HEK293 (cell line): Measurements from ENCODE around the gene NEO1.

Source experiments
- CTCF ChIA-PET: fragments of 350-600 bp; formaldehyde crosslinking; extraction: SDS; loops from one replicate; lab custom pipeline; 2021; ENCODE audit warnings: antibody characterized with exemption; lab: Yijun Ruan, JAX
- POLR2A ChIA-PET: fragments of 300-600 bp; formaldehyde crosslinking; extraction: SDS; loops from one replicate; lab custom pipeline; 2020; ENCODE audit warnings: antibody characterized with exemption, inconsistent platforms; lab: Yijun Ruan, JAX
- H3K27ac ChIP-seq: fragments of 200-500 bp; sonication (Bioruptor generic); 2 replicates; pipeline ENCODE4 v1.5.1; 2014; ENCODE audit warnings: low read depth, low read length, control low read depth, inconsistent platforms; ENCODE audit errors: extremely low read depth
- H3K36me3 ChIP-seq, 2 experiments: fragments of 200-500 bp in 1 of 2; sonication (Bioruptor generic) in 1 of 2; 1 replicate in 1 of 2; 2 replicates in 1 of 2; pipeline ENCODE4 v1.5.1; 2014 to 2017; ENCODE audit warnings: inconsistent platforms in 2 of 2, low read length in 2 of 2; ENCODE audit not compliant: control insufficient read depth in 2 of 2, insufficient read depth in 1 of 2
- H3K4me1 ChIP-seq: fragments of 200-500 bp; sonication (Bioruptor generic); 2 replicates; pipeline ENCODE4 v1.5.1; 2014; ENCODE audit warnings: mild to moderate bottlenecking, low read length, inconsistent platforms; ENCODE audit not compliant: control insufficient read depth, insufficient read depth
- H3K4me3 ChIP-seq: 2 replicates; pipeline ENCODE4 v1.5.1; 2011; ENCODE audit warnings: low read depth, mild to moderate bottlenecking, control low read depth, low read length, moderate library complexity
- H3K9me3 ChIP-seq: fragments of 200-500 bp; sonication (Bioruptor generic); 2 replicates; pipeline ENCODE4 v1.5.1; 2014; ENCODE audit warnings: low read depth, low read length, inconsistent platforms; ENCODE audit not compliant: control insufficient read depth, insufficient read depth
- IKZF3 ChIP-seq: fragments of 450-650 bp; IDR thresholded peaks from 2 replicates; pipeline ENCODE4 v1.5.0; 2018; ENCODE audit warnings: missing biosample characterization, mild to moderate bottlenecking, missing genetic modification characterization, moderate library complexity
- INSM2 ChIP-seq: fragments of 450-650 bp; formaldehyde crosslinking; IDR thresholded peaks from 2 replicates; pipeline ENCODE4 v1.5.1; 2016; ENCODE audit warnings: missing biosample characterization, missing genetic modification characterization
- SCRT2 ChIP-seq: fragments of 450-650 bp; formaldehyde crosslinking; IDR thresholded peaks from 2 replicates; pipeline ENCODE4 v1.5.1; 2016; ENCODE audit warnings: missing biosample characterization, missing genetic modification characterization
- TCF7L2 ChIP-seq: IDR thresholded peaks from 2 replicates; pipeline ENCODE4 v1.6.1; 2011; ENCODE audit warnings: low read depth, mild to moderate bottlenecking, inconsistent platforms, low read length, moderate library complexity, borderline replicate concordance
- YY2 ChIP-seq: fragments of 450-650 bp; formaldehyde crosslinking; IDR thresholded peaks from 2 replicates; pipeline ENCODE4 v1.5.1; 2016; ENCODE audit warnings: missing biosample characterization, missing genetic modification characterization
- ZBTB8A ChIP-seq: fragments of 450-650 bp; formaldehyde crosslinking; IDR thresholded peaks from 2 replicates; pipeline ENCODE4 v1.5.1; 2016; ENCODE audit warnings: missing biosample characterization, missing genetic modification characterization
- ZFP37 ChIP-seq: fragments of 450-650 bp; formaldehyde crosslinking; IDR thresholded peaks from 2 replicates; pipeline ENCODE4 v1.5.1; 2016; ENCODE audit warnings: missing biosample characterization, missing genetic modification characterization
- ZNF121 ChIP-seq: fragments of 450-650 bp; formaldehyde crosslinking; IDR thresholded peaks from 2 replicates; pipeline ENCODE4 v1.5.1; 2016; ENCODE audit warnings: missing biosample characterization, missing genetic modification characterization
- ZNF148 ChIP-seq: fragments of 450-650 bp; formaldehyde crosslinking; IDR thresholded peaks from 2 replicates; pipeline ENCODE4 v1.5.0; 2017; ENCODE audit warnings: missing biosample characterization, missing genetic modification characterization, borderline replicate concordance
- ZNF426 ChIP-seq: fragments of 450-650 bp; formaldehyde crosslinking; IDR thresholded peaks from 2 replicates; pipeline ENCODE4 v1.5.1; 2017; ENCODE audit warnings: missing biosample characterization, missing genetic modification characterization, mild to moderate bottlenecking, inconsistent platforms, moderate library complexity
- ZNF510 ChIP-seq: fragments of 450-650 bp; formaldehyde crosslinking; IDR thresholded peaks from 2 replicates; pipeline ENCODE4 v1.5.1; 2018; ENCODE audit warnings: mild to moderate bottlenecking, missing genetic modification characterization, missing biosample characterization; ENCODE audit not compliant: insufficient replicate concordance
- ZNF560 ChIP-seq: fragments of 450-650 bp; formaldehyde crosslinking; IDR thresholded peaks from 2 replicates; pipeline ENCODE4 v1.5.1; 2017; ENCODE audit warnings: missing biosample characterization, missing genetic modification characterization, borderline replicate concordance
- ZNF596 ChIP-seq: fragments of 450-650 bp; IDR thresholded peaks from 2 replicates; pipeline ENCODE4 v1.5.0; 2018; ENCODE audit warnings: missing biosample characterization, mild to moderate bottlenecking, missing genetic modification characterization, moderate library complexity
- ZNF664 ChIP-seq: fragments of 450-650 bp; formaldehyde crosslinking; IDR thresholded peaks from 2 replicates; pipeline ENCODE4 v1.5.1; 2016; ENCODE audit warnings: missing biosample characterization, missing genetic modification characterization
- ZNF677 ChIP-seq: fragments of 450-650 bp; IDR thresholded peaks from 2 replicates; pipeline ENCODE4 v1.5.0; 2018; ENCODE audit warnings: missing biosample characterization, mild to moderate bottlenecking, missing genetic modification characterization, moderate library complexity
- ZNF692 ChIP-seq: fragments of 450-650 bp; formaldehyde crosslinking; IDR thresholded peaks from 2 replicates; pipeline ENCODE4 v1.5.1; 2016; ENCODE audit warnings: missing biosample characterization, missing genetic modification characterization
- ZNF76 ChIP-seq: fragments of 450-650 bp; formaldehyde crosslinking; IDR thresholded peaks from 2 replicates; pipeline ENCODE4; 2016; ENCODE audit warnings: low read depth, missing biosample characterization, missing genetic modification characterization, borderline replicate concordance
- TF ChIP-seq, protein P1 (sequence below): fragments of 450-650 bp; formaldehyde crosslinking; IDR thresholded peaks from 2 replicates; pipeline ENCODE4 v1.5.1; 2016; ENCODE audit warnings: missing biosample characterization, missing genetic modification characterization
- TF ChIP-seq, protein P2 (sequence below): fragments of 450-650 bp; formaldehyde crosslinking; IDR thresholded peaks from 2 replicates; pipeline ENCODE4 v1.5.1; 2016; ENCODE audit warnings: missing biosample characterization, missing genetic modification characterization, borderline replicate concordance
- TF ChIP-seq, protein P3 (sequence below): fragments of 450-650 bp; formaldehyde crosslinking; IDR thresholded peaks from 2 replicates; pipeline ENCODE4 v1.5.1; 2016; ENCODE audit warnings: missing biosample characterization, missing genetic modification characterization

The NEO1 gene

DNA sequence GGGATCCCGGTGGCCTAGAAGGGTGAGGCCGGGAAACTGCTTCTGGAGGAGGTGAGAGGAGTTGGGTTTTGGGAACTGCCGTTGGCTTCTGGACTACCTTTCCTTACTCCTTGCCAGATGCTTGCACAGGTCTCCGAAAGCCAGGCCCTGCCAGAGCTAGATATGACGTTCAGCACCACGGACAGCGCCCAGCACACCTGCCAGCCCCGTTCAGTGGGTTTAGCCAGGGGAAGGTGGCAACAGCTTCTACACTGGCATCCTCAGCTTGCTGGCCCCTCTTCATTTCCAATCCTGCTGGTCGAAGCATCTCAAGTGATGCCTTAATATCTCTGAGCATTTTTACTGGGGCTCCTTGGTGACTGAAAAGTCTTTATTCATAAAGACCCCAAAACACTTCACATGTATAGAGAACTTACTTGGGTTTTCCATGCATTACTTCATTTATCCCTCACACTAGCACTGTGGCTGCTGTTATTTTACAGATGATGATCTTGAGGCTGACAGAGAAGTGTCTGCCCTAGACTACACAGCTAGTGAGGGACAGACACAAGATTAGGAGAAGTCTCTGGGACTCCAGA, 294.6 kb downstream of the NEO1 start (continued):
- TF ChIP-seq, protein P1, sequence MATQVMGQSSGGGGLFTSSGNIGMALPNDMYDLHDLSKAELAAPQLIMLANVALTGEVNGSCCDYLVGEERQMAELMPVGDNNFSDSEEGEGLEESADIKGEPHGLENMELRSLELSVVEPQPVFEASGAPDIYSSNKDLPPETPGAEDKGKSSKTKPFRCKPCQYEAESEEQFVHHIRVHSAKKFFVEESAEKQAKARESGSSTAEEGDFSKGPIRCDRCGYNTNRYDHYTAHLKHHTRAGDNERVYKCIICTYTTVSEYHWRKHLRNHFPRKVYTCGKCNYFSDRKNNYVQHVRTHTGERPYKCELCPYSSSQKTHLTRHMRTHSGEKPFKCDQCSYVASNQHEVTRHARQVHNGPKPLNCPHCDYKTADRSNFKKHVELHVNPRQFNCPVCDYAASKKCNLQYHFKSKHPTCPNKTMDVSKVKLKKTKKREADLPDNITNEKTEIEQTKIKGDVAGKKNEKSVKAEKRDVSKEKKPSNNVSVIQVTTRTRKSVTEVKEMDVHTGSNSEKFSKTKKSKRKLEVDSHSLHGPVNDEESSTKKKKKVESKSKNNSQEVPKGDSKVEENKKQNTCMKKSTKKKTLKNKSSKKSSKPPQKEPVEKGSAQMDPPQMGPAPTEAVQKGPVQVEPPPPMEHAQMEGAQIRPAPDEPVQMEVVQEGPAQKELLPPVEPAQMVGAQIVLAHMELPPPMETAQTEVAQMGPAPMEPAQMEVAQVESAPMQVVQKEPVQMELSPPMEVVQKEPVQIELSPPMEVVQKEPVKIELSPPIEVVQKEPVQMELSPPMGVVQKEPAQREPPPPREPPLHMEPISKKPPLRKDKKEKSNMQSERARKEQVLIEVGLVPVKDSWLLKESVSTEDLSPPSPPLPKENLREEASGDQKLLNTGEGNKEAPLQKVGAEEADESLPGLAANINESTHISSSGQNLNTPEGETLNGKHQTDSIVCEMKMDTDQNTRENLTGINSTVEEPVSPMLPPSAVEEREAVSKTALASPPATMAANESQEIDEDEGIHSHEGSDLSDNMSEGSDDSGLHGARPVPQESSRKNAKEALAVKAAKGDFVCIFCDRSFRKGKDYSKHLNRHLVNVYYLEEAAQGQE (tag by site-specific recombination): peak; percentile 99
- TF ChIP-seq ZNF510 (tag by site-specific recombination) (no peak), SCRT2 (tag by site-specific recombination) (0 out of 2 replicates have a peak, but pooled peaks have one; percentile 14), TCF7L2 (no peak), ZNF596 (tag by site-specific recombination) (no peak)
- TF ChIP-seq, protein P2, sequence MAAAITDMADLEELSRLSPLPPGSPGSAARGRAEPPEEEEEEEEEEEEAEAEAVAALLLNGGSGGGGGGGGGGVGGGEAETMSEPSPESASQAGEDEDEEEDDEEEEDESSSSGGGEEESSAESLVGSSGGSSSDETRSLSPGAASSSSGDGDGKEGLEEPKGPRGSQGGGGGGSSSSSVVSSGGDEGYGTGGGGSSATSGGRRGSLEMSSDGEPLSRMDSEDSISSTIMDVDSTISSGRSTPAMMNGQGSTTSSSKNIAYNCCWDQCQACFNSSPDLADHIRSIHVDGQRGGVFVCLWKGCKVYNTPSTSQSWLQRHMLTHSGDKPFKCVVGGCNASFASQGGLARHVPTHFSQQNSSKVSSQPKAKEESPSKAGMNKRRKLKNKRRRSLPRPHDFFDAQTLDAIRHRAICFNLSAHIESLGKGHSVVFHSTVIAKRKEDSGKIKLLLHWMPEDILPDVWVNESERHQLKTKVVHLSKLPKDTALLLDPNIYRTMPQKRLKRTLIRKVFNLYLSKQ (tag by site-specific recombination): no peak
- TF ChIP-seq, protein P3, sequence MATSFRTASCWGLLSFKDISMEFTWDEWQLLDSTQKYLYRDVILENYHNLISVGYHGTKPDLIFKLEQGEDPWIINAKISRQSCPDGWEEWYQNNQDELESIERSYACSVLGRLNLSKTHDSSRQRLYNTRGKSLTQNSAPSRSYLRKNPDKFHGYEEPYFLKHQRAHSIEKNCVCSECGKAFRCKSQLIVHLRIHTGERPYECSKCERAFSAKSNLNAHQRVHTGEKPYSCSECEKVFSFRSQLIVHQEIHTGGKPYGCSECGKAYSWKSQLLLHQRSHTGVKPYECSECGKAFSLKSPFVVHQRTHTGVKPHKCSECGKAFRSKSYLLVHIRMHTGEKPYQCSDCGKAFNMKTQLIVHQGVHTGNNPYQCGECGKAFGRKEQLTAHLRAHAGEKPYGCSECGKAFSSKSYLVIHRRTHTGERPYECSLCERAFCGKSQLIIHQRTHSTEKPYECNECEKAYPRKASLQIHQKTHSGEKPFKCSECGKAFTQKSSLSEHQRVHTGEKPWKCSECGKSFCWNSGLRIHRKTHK (tag by site-specific recombination): no peak

GRCh38 chr15:73349191-73349590, 296.9 kb downstream of the NEO1 start:
- POLR2A ChIA-PET: no interaction called here
- no peak for TF ChIP-seq SCRT2 (tag by site-specific recombination)
- TF ChIP-seq ZNF426: no peak
- TF ChIP-seq ZFP37 (tag by site-specific recombination): no peak
- TF ChIP-seq YY2 (tag by site-specific recombination): no peak
- TF ChIP-seq ZNF148 (tag by site-specific recombination): no peak
- TF ChIP-seq ZNF121 (tag by site-specific recombination): no peak
- no peak for TF ChIP-seq ZNF677 (tag by site-specific recombination)
- TF ChIP-seq ZNF560 (tag by site-specific recombination): no peak
- no peak for TF ChIP-seq ZNF664 (tag by site-specific recombination)
- TF ChIP-seq, protein P3 (tag by site-specific recombination): no peak
- TF ChIP-seq ZNF76 (tag by site-specific recombination): no peak
- TF ChIP-seq IKZF3: no peak
- no peak for TF ChIP-seq ZBTB8A (tag by site-specific recombination)
- no peak for TF ChIP-seq ZNF692
- TF ChIP-seq INSM2: no peak
- Histone ChIP-seq H3K9me3 (no peaks in the 10 kb centered on the region), H3K27ac (no peak overlapping the region), H3K4me1 (no peaks in the 10 kb centered on the region), H3K36me3 (no peaks in the 10 kb centered on the region), H3K4me3 (no peak overlapping the region)
- CTCF ChIA-PET: no interaction called here
